Measurements from ENCODE around the gene TGOLN2. TPM values are rescaled to one million over a fixed set of nuclear protein-coding genes. Genes with fewer than 3 reads are reported as not detected.

TGOLN2 gene
- total and polyA plus RNA-seq, 2 of the 13 experiments (the other 11 are each of a cell fraction or from before 2014, with no cell fraction given) = 99.6 to 155 TPM

DNA sequence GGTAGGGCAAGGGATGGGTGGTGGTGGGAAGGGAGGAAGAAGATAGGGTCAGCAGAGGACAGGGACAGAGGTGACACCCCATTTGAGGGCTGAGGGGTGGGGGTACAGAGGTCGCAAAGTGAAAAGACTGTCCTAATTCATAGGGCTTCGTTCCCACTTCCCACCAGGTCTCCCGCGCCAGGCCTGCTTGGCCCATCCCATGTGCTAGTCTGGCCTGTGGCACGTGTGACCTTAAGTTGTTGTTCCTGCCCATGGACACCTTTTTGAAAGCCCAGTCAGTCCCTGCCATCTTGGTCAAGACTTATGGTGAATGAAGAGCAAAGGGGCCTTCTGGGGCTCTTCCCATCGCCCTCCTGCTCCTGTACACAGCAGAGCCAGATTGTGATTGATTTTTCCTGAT lies 46.2 kb downstream of the TGOLN2 start:
- in situ Hi-C loops (cut with HindIII; ENCODE audit: extremely low pct_ligation_motif_present, low pct_unique_long_range_greater_than_20kb) = no loop called here
- TF ChIP-seq, protein P1, sequence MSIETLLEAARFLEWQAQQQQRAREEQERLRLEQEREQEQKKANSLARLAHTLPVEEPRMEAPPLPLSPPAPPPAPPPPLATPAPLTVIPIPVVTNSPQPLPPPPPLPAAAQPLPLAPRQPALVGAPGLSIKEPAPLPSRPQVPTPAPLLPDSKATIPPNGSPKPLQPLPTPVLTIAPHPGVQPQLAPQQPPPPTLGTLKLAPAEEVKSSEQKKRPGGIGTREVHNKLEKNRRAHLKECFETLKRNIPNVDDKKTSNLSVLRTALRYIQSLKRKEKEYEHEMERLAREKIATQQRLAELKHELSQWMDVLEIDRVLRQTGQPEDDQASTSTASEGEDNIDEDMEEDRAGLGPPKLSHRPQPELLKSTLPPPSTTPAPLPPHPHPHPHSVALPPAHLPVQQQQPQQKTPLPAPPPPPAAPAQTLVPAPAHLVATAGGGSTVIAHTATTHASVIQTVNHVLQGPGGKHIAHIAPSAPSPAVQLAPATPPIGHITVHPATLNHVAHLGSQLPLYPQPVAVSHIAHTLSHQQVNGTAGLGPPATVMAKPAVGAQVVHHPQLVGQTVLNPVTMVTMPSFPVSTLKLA (IDR thresholded peaks at IDR 0.05) = peak; percentile 88
- TF ChIP-seq ZNF749 (CRISPR knock-in tag; IDR thresholded peaks at IDR 0.05; ENCODE audit: borderline replicate concordance) = no peak
- Histone ChIP-seq H3K9ac (ENCODE audit: insufficient read depth, low read depth, low read length) (no peak overlapping the region), H3K36me3 (replicated peaks in 1 of 2; ENCODE audit: control insufficient read depth in 1 of 2, insufficient read depth in 2 of 2, low read length in 2 of 2) (no peaks in the 10 kb centered on the region), H3K79me2 (ENCODE audit: insufficient read depth, low read length) (no peaks in the 10 kb centered on the region), H2AFZ (ENCODE audit: low read length) (no peak overlapping the region), H3K9me3 (ENCODE audit: low read length) (no peaks in the 10 kb centered on the region), H3K27ac (ENCODE audit: extremely low read length, insufficient read depth, low read length) (no peak overlapping the region), H3K4me2 (ENCODE audit: low read depth, low read length) (no peak overlapping the region), H4K20me1 (ENCODE audit: insufficient read depth, low read length) (no peaks in the 10 kb centered on the region), H3K4me3 (replicated peaks in 1 of 3; ENCODE audit: insufficient read depth in 1 of 3, low read depth in 2 of 3, low read length in 3 of 3) (no peak overlapping the region), H3K4me1 (ENCODE audit: insufficient read depth, low read length) (no peaks in the 10 kb centered on the region), H3K27me3 (ENCODE audit: control insufficient read depth in 1 of 2, insufficient read depth in 2 of 2, low read length in 2 of 2) (peaks cover 7 to 62% of the 10 kb centered on the region in 2 experiments; a peak in 4 of 5 replicates)
- ChIA-PET POLR2A (no interaction called here), CTCF (ENCODE audit: low intra/inter-chr PET ratio, low total read pairs) (no interaction called here)
- 33% methylated on average over 6 of the region's 6 CpGs for WGBS (ENCODE audit: low lambda C conversion rate)
- ATAC-seq (no peak), FAIRE-seq (no peak), DNase-seq (ENCODE audit: low spot score) (no peak)
- intact Hi-C loops (cut with micrococcal nuclease; ENCODE audit: unreplicated experiment) = no loop called here
- BruUV-seq (replicated peaks) = no TSS peak

GRCh38 chr2:85278361-85278760 lies 49.4 kb downstream of the TGOLN2 start:
- H3K79me2 ChIP-seq (ENCODE audit: insufficient read depth, low read length) = no peaks in the 10 kb centered on the region
- H3K27ac ChIP-seq (ENCODE audit: extremely low read length, insufficient read depth, low read length) = no peak overlapping the region
- 29% methylated on average over 2 of the region's 2 CpGs for WGBS (ENCODE audit: low lambda C conversion rate)
- ChIA-PET CTCF (ENCODE audit: low intra/inter-chr PET ratio, low total read pairs) (no interaction called here), POLR2A (no interaction called here)
- H3K27me3 ChIP-seq (ENCODE audit: control insufficient read depth in 1 of 2, insufficient read depth in 2 of 2, low read length in 2 of 2) = peaks cover 7 to 64% of the 10 kb centered on the region in 2 experiments; a peak in 4 of 5 replicates
- peaks cover 21% of the 10 kb centered on the region for H3K4me1 ChIP-seq (ENCODE audit: insufficient read depth, low read length)
- no TSS peak for BruUV-seq (replicated peaks)
- H3K9me3 ChIP-seq (ENCODE audit: low read length) = no peaks in the 10 kb centered on the region
- no peaks in the 10 kb centered on the region for H4K20me1 ChIP-seq (ENCODE audit: insufficient read depth, low read length)
- ATAC-seq (no peak), DNase-seq (ENCODE audit: low spot score) (no peak), FAIRE-seq (no peak)
- no peak overlapping the region for H3K4me2 ChIP-seq (ENCODE audit: low read depth, low read length)
- intact Hi-C loops (cut with micrococcal nuclease; ENCODE audit: unreplicated experiment) (no loop called here), in situ Hi-C loops (cut with HindIII; ENCODE audit: extremely low pct_ligation_motif_present, low pct_unique_long_range_greater_than_20kb) (no loop called here)
- H3K9ac ChIP-seq (ENCODE audit: insufficient read depth, low read depth, low read length) = no peak overlapping the region
- no peak overlapping the region for H2AFZ ChIP-seq (ENCODE audit: low read length)
- H3K4me3 ChIP-seq (replicated peaks in 1 of 3; ENCODE audit: insufficient read depth in 1 of 3, low read depth in 2 of 3, low read length in 3 of 3) = no peak overlapping the region
- H3K36me3 ChIP-seq (replicated peaks in 1 of 2; ENCODE audit: control insufficient read depth in 1 of 2, insufficient read depth in 2 of 2, low read length in 2 of 2) = no peaks in the 10 kb centered on the region
- no peak for TF ChIP-seq KAT8 (CRISPR knock-in tag; IDR thresholded peaks at IDR 0.05)
- TF ChIP-seq NFRKB (IDR thresholded peaks at IDR 0.05) = no peak
- TF ChIP-seq ZNF749 (CRISPR knock-in tag; IDR thresholded peaks at IDR 0.05; ENCODE audit: borderline replicate concordance) = no peak
- TF ChIP-seq NFE2L2 (IDR thresholded peaks at IDR 0.05; ENCODE audit: low read length) = no peak
- TF ChIP-seq, protein P2, sequence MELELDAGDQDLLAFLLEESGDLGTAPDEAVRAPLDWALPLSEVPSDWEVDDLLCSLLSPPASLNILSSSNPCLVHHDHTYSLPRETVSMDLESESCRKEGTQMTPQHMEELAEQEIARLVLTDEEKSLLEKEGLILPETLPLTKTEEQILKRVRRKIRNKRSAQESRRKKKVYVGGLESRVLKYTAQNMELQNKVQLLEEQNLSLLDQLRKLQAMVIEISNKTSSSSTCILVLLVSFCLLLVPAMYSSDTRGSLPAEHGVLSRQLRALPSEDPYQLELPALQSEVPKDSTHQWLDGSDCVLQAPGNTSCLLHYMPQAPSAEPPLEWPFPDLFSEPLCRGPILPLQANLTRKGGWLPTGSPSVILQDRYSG (CRISPR knock-in tag; IDR thresholded peaks at IDR 0.05) = no peak
- no peak for TF ChIP-seq ZNF543 (CRISPR knock-in tag; IDR thresholded peaks at IDR 0.05)
- TF ChIP-seq ZNF704 (CRISPR knock-in tag; IDR thresholded peaks at IDR 0.05; ENCODE audit: borderline replicate concordance) = no peak
- no peak for TF ChIP-seq ZNF446 (CRISPR knock-in tag; IDR thresholded peaks at IDR 0.05)
- TF ChIP-seq RXRB (CRISPR knock-in tag; IDR thresholded peaks at IDR 0.05; ENCODE audit: borderline replicate concordance) = no peak
- TF ChIP-seq ZFYVE20 (CRISPR knock-in tag; IDR thresholded peaks at IDR 0.05; ENCODE audit: borderline replicate concordance, low read depth) = no peak
- TF ChIP-seq, protein P3, sequence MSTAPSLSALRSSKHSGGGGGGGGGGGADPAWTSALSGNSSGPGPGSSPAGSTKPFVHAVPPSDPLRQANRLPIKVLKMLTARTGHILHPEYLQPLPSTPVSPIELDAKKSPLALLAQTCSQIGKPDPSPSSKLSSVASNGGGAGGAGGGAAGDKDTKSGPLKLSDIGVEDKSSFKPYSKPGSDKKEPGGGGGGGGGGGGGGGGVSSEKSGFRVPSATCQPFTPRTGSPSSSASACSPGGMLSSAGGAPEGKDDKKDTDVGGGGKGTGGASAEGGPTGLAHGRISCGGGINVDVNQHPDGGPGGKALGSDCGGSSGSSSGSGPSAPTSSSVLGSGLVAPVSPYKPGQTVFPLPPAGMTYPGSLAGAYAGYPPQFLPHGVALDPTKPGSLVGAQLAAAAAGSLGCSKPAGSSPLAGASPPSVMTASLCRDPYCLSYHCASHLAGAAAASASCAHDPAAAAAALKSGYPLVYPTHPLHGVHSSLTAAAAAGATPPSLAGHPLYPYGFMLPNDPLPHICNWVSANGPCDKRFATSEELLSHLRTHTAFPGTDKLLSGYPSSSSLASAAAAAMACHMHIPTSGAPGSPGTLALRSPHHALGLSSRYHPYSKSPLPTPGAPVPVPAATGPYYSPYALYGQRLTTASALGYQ (CRISPR knock-in tag; IDR thresholded peaks at IDR 0.05) = no peak

All from HepG2 (cell line).